ENCODE measurements around the gene ST7.

GRCh38 chr7:117134411-117134810, 181.1 kb downstream of the ST7 start:
- TF ChIP-seq, protein P1, sequence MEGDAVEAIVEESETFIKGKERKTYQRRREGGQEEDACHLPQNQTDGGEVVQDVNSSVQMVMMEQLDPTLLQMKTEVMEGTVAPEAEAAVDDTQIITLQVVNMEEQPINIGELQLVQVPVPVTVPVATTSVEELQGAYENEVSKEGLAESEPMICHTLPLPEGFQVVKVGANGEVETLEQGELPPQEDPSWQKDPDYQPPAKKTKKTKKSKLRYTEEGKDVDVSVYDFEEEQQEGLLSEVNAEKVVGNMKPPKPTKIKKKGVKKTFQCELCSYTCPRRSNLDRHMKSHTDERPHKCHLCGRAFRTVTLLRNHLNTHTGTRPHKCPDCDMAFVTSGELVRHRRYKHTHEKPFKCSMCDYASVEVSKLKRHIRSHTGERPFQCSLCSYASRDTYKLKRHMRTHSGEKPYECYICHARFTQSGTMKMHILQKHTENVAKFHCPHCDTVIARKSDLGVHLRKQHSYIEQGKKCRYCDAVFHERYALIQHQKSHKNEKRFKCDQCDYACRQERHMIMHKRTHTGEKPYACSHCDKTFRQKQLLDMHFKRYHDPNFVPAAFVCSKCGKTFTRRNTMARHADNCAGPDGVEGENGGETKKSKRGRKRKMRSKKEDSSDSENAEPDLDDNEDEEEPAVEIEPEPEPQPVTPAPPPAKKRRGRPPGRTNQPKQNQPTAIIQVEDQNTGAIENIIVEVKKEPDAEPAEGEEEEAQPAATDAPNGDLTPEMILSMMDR (IDR thresholded peaks at IDR 0.05; ENCODE audit: extremely low read depth in 1 of 2, insufficient read depth in 1 of 2, low read depth in 1 of 2, low read length in 2 of 2): no peak
- TF ChIP-seq POLR2A (IDR thresholded peaks at IDR 0.05; ENCODE audit: low read depth, low read length) (no peak), EZH2 (IDR thresholded peaks at IDR 0.05; ENCODE audit: borderline replicate concordance, low read depth, low read length, severe bottlenecking) (no peak), FOS (IDR thresholded peaks at IDR 0.05; ENCODE audit: borderline replicate concordance, insufficient read depth, low read length) (no peak), JUN (IDR thresholded peaks at IDR 0.05; ENCODE audit: borderline replicate concordance, insufficient read depth, insufficient read length, low read depth) (no peak), POLR2AphosphoS5 (IDR thresholded peaks at IDR 0.05; ENCODE audit: insufficient read depth, low read depth, low read length) (no peak), MYC (IDR thresholded peaks at IDR 0.05; ENCODE audit: low read depth, low read length) (no peak)
- TF ChIP-seq, protein P2, sequence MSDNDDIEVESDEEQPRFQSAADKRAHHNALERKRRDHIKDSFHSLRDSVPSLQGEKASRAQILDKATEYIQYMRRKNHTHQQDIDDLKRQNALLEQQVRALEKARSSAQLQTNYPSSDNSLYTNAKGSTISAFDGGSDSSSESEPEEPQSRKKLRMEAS (IDR thresholded peaks at IDR 0.05; ENCODE audit: insufficient read depth, insufficient read length): no peak

Data from endothelial cell of umbilical vein (primary cell).